ENCODE data around the gene GPC3. TPM values are rescaled to one million over a fixed set of nuclear protein-coding genes. Genes with fewer than 3 reads are reported as not detected.

Gene GPC3
- total and polyA plus RNA-seq, 2 of the 4 experiments (the other 2 are of a cell fraction): not detected

GRCh38 chrX:133513123-133513522 is 472.3 kb downstream of the GPC3 start:
- no peaks in the 10 kb centered on the region; the same call in 1 of the 2 replicates for H3K9me1 ChIP-seq (ENCODE audit: insufficient read depth, low read length)
- H4K91ac ChIP-seq (ENCODE audit: insufficient read depth, low read depth, low read length): no peak overlapping the region
- WGBS, 2 experiments (ENCODE audit: extremely low coverage in 2 of 2, insufficient read length in 1 of 2): no CpG with 5 or more reads among the region's 5 CpGs
- intact Hi-C loops (cut with micrococcal nuclease) (no loop called here), in situ Hi-C loops (cut with MboI; ENCODE audit: low sequenced_read_pairs) (no loop called here), dilution Hi-C loops (cut with HindIII; ENCODE audit: low sequenced_read_pairs, unreplicated experiment) (no loop called here)
- no peak overlapping the region for H2BK5ac ChIP-seq (ENCODE audit: low read depth, low read length, poor library complexity, severe bottlenecking)
- BruUV-seq (replicated peaks): no TSS peak
- ATAC-seq (ENCODE audit: low read depth): no peak
- ChIA-PET POLR2A (ENCODE audit: unreplicated experiment) (no interaction called here), CTCF (no interaction called here)
- no peak overlapping the region for H2AK5ac ChIP-seq (ENCODE audit: low read depth, low read length)
- H2BK20ac ChIP-seq (ENCODE audit: low read depth, low read length): no peak overlapping the region
- no peak overlapping the region for H3K9ac ChIP-seq (ENCODE audit: low read depth, low read length)
- no peak overlapping the region for H4K5ac ChIP-seq (ENCODE audit: low read depth, low read length)
- H3K27me3 ChIP-seq (ENCODE audit: control insufficient read depth, insufficient read depth, low read length): peaks cover 4% of the 10 kb centered on the region; the same call in 1 of the 2 replicates
- H3K27ac ChIP-seq (ENCODE audit: insufficient read depth, low read length): no peak overlapping the region
- H3K4me1 ChIP-seq (ENCODE audit: control insufficient read depth, insufficient read depth, low read length): peaks cover 5% of the 10 kb centered on the region
- H2BK120ac ChIP-seq (ENCODE audit: low read depth, low read length): no peak overlapping the region
- no peak overlapping the region for H3K56ac ChIP-seq (ENCODE audit: extremely low read depth, insufficient read depth, low read length)
- H3K23ac ChIP-seq (ENCODE audit: low read depth, low read length): no peak overlapping the region
- DNase-seq: no peak
- no peak overlapping the region for H2AFZ ChIP-seq (replicated peaks; ENCODE audit: low read length, poor library complexity)
- no peaks in the 10 kb centered on the region for H3K36me3 ChIP-seq (ENCODE audit: control insufficient read depth, insufficient read depth, low read length)
- no peak overlapping the region for H3K18ac ChIP-seq (ENCODE audit: low read depth, low read length)
- H4K20me1 ChIP-seq (ENCODE audit: insufficient read depth, low read length): no peaks in the 10 kb centered on the region
- no peak overlapping the region for H3K4ac ChIP-seq (ENCODE audit: low read depth, low read length)
- no peak overlapping the region for H3K14ac ChIP-seq (replicated peaks; ENCODE audit: low read depth, low read length)
- H3K4me2 ChIP-seq (ENCODE audit: low read depth, low read length): no peak overlapping the region
- no peak for TF ChIP-seq CHD1 (IDR thresholded peaks at IDR 0.05; ENCODE audit: low read depth, low read length)
- no peak for TF ChIP-seq FOS (IDR thresholded peaks at IDR 0.05; ENCODE audit: low read depth, low read length)
- no peak for TF ChIP-seq CEBPB (IDR thresholded peaks at IDR 0.05; ENCODE audit: low read depth, low read length)
- no peak for TF ChIP-seq RCOR1 (IDR thresholded peaks at IDR 0.05; ENCODE audit: insufficient replicate concordance, low read length)
- H4K8ac ChIP-seq (ENCODE audit: low read depth in 2 of 2, low read length in 2 of 2): no peak overlapping the region
- no peak overlapping the region for H2BK15ac ChIP-seq (ENCODE audit: low read depth, low read length)
- no peak overlapping the region for H2AK9ac ChIP-seq (replicated peaks; ENCODE audit: low read depth, low read length, poor library complexity)
- no peak overlapping the region for H3K4me3 ChIP-seq (ENCODE audit: insufficient read depth, low read depth, low read length)
- H3K79me1 ChIP-seq (ENCODE audit: low read depth in 1 of 2, low read length in 2 of 2): no peaks in the 10 kb centered on the region
- H3K9me3 ChIP-seq (ENCODE audit: control insufficient read depth, insufficient read depth, low read length): no peaks in the 10 kb centered on the region

Measured in IMR-90 (cell line).